ENCODE results near the gene APBA2. TPM values are rescaled to one million over a fixed set of nuclear protein-coding genes. Genes with fewer than 3 reads are reported as not detected.
"Not testable (repeated sequence)": the region's sequence is repeated elsewhere in the genome, so short reads cannot be mapped to it uniquely, and the experiment has no call there.

Gene APBA2
- total RNA-seq, 1 donor from 2014 or later = 30.0 TPM

DNA sequence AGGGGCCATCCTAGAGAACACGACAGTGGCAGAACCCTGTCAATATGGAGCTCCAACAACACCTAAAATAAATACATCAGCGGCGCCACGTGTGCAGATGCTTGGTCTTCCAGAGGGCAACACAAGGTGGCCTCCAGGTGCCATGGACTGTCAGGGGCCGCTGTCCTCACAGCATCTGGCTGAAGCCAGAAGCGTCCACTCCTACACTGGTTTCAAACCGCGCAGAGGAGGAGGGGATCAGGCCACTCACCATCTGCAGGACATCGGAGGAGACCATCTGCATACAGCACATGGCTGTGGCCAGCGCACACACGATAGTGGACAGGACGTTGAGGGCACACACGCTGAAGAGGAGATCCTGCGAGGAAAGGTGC is 265.7 kb downstream of the APBA2 start:
- DNase-seq (ENCODE audit: low read depth) = no peak
- TF ChIP-seq, protein P1, sequence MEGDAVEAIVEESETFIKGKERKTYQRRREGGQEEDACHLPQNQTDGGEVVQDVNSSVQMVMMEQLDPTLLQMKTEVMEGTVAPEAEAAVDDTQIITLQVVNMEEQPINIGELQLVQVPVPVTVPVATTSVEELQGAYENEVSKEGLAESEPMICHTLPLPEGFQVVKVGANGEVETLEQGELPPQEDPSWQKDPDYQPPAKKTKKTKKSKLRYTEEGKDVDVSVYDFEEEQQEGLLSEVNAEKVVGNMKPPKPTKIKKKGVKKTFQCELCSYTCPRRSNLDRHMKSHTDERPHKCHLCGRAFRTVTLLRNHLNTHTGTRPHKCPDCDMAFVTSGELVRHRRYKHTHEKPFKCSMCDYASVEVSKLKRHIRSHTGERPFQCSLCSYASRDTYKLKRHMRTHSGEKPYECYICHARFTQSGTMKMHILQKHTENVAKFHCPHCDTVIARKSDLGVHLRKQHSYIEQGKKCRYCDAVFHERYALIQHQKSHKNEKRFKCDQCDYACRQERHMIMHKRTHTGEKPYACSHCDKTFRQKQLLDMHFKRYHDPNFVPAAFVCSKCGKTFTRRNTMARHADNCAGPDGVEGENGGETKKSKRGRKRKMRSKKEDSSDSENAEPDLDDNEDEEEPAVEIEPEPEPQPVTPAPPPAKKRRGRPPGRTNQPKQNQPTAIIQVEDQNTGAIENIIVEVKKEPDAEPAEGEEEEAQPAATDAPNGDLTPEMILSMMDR (conservative IDR thresholded peaks at IDR 0.05; ENCODE audit: low read depth, low read length) = no peak
- no peak overlapping the region for H3K4me3 ChIP-seq (ENCODE audit: low read depth, low read length)

DNA sequence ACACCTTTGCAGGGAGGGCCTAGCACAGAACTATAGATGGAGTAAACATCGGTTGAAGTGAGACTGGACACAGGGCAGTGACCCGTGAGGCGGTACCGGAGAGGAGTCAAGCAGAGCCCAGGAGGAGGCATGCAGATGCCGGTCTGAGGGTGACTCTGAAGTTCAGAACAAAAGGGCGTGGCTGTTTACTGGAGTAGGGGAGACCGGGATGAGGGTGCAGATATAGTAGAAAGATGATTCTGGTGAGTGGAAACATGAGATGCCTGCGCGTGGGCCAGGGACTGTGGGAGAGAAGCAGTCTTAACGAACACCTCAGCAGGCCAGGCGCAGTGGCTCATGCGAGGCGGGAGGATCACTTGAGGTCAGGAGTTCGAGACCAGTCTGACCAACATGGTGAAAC is 270.7 kb downstream of the APBA2 start:
- no peak for DNase-seq (ENCODE audit: low read depth)

DNA sequence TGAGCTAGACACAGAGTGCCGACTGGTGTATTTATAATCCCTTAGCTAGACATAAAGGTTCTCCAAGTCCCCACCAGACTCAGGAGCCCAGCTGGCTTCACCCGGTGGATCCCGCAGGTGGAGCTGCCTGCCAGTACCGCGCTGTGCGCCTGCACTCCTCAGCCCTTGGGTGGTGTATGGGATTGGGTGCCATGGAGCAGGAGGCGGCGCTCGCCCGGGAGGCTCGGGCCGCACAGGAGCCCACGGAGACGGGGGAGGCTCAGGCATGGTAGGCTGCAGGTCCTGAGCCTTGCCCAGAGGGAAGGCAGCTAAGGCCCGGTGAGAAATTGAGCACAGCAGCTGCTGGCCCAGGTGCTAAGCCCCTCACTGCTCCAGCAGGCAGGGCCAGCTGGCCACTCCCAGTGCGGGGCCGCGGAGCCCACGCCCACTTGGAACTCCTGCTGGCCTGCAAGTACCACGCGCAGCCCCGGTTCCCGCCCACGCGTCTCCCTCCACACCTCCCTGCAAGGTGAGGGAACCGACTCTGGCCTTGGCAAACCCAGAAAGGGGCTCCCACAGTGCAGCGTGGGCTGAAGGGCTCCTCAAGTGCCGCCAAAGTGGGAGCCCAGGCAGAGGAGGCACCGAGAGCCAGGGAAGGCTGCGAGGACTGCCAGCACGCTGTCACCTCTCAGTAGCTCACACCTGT is 274.1 kb downstream of the APBA2 start:
- H3K4me3 ChIP-seq (ENCODE audit: low read depth, low read length) = no peak overlapping the region
- TF ChIP-seq, protein P1 (conservative IDR thresholded peaks at IDR 0.05; ENCODE audit: low read depth, low read length) = no peak
- DNase-seq (ENCODE audit: low read depth) = no peak

More for the DNA sequence above, 270.7 kb downstream of the APBA2 start:
- TF ChIP-seq, protein P1 (conservative IDR thresholded peaks at IDR 0.05; ENCODE audit: low read depth, low read length) = no peak
- H3K4me3 ChIP-seq (ENCODE audit: low read depth, low read length) = no peak overlapping the region

DNA sequence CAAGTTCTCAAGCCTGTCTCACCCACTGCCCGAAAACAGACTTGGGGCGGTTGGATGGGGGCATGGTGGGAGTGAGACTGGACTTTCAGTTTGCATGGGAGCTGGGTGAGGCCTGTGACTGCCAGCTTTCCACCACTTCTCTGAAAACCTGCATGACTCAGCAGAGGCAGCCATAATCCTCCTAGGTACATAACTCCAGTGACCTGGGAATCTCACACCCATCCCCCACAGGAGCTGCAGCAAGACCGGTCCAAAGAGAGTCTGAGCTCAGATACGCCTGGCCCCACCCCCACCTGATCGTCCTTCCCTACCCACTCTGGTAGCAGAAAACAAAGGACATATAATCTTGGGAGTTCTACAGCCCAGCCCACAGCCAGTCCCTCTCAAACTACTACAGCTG is 276.6 kb downstream of the APBA2 start:
- TF ChIP-seq, protein P1 (conservative IDR thresholded peaks at IDR 0.05; ENCODE audit: low read depth, low read length) = no peak
- DNase-seq (ENCODE audit: low read depth) = no peak
- no peak overlapping the region for H3K4me3 ChIP-seq (ENCODE audit: low read depth, low read length)

DNA sequence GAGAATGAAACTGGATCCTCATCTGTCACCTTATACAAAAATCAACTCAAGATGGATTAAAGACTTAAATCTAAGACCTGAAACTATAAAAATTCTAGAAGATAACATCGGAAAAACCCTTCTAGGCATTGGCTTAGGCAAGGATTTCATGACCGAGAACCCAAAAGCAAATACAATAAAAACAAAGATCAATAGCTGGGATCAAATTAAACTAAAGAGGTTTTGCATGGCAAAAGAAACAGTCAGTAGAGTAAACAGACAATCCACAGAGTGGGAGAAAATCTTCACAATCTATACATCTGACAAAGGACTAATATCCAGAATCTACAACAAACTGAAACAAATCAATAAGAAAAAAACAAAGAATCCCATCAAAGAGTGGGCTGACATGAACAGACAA is 281.3 kb downstream of the APBA2 start:
- not testable (repeated sequence) for DNase-seq (ENCODE audit: low read depth); H3K4me3 ChIP-seq (ENCODE audit: low read depth, low read length)

Other genes with a start within 250 kb of the APBA2 start
- gene GOLGA8M, start 173.6 kb upstream of the APBA2 start, total RNA-seq = 0.06 TPM in 1 of 2 replicates, not detected in the other
- gene GOLGA6L7, start 37.3 kb upstream of the APBA2 start, total RNA-seq = not detected in 2 replicates